ENCODE data around the gene MRPS26.
"Not testable (repeated sequence)": the region's sequence is repeated elsewhere in the genome, so short reads cannot be mapped to it uniquely, and the experiment has no call there.

MRPS26 gene

GRCh38 chr20:3043322-3043721 lies 2.5 kb upstream of the MRPS26 start, which contains the start of gene GNRH2:
TSS of gene GNRH2 (plus strand) at chr20:3043622. CDS start at chr20:3044415, 793 bp downstream.
- no peak for DNase-seq

DNA sequence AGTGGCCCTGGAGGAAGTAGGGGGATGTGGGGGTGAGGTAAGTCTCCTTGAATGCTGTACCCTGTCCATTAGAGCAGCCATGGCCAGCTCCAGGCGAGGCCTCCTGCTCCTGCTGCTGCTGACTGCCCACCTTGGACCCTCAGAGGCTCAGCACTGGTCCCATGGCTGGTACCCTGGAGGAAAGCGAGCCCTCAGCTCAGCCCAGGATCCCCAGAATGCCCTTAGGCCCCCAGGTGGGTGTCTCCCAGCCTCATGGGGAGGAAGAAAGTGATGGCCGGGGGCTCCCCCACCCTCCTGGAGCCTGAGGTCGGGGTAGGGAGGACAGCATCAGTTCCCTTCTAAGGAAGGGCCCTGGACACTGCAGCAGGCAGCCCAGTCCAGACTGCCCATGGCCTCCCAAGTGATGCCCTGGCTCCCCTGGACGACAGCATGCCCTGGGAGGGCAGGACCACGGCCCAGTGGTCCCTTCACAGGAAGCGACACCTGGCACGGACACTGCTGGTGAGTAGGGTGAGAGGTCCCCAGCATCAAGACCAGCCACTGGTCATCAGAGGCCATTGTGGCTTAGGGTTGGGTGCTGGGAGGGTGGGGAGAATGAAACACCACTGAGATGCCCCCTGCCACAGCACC lies 1.4 kb upstream of the MRPS26 start:
- no peak for DNase-seq

- peak; percentile 94 for DNase-seq
Measured at GRCh38 chr20:3045042-3045815, 623 bp upstream of the MRPS26 start.

DNA sequence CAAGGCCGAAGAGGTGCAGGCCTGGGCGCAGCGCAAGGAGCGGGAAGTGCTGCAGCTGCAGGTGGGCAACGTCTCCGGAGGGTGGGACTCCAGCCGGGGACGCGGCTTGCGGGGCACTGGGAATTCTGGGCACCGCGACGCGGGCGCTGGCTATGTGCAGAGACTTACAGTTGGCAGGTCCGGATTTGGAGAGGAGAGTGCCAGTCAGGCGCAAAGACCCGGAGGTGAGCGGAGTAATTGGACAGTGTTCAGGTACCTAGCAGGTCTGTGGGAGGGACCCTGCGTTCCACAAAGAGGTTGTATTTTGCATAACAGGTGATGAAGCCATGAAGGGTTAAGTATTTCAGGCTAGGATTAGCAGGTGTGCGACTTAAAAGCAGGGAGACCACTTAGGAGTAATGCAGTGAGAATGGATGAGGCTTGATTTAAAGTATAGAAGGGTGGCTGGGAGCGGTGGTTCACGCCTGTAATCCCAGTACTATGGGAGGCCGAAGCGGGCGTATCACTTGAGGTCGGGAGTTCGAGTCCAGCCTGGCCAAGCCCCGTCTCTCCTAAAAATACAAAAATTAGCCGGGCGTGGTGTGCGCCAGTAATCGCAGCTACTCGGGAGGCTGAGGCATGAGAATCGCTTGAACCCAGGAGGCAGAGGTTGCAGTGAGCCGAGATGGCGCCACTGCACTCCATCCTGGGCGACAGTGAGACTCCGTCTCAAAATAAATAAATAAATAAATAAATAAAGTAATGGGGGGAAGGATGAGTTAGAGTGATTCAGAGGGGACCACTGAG lies 1.0 kb downstream of the MRPS26 start:
- DNase-seq, result peak; percentile 74

DNA sequence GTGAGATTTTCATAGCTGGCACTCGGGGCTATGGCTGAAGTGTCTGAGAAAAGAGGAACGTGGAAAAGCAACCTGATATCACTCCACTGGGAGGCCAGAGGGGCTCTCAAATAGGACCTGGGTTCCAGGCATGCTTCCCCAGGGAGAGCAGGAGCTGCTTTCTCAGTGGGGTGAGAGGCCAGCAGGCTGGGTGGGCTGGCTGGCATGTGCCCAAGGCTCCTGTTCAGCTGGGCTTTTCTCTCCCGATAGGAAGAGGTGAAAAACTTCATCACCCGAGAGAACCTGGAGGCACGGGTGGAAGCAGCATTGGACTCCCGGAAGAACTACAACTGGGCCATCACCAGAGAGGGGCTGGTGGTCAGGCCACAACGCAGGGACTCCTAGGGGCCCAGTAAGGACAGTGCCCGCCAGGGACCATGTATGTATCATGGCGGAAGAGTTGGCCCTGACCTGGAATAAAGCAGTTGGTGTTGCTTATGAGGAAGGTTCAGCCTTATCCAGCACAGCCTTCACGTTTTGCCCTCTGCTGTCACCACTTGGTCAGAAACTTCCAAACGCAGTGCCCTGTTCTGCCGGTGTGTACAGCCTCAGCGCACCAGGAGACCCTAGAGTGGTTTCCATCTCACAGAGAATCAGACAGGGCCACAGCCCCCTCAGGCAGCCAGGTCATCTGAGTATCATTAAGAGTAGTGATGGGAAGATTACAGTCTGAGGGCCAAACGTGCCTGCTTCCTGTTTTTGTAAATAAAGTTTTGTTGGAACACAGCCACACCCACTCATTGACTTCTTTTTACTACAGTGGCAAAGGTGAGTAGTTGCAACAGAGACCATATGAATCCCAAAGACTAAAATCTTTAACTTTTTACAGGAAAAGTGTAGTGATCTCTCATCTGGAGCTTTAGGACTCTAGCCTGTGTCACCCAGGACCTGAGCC lies 1.9 kb downstream of the MRPS26 start:
- DNase-seq, result no peak

GRCh38 chr20:3051385-3052019 lies 5.7 kb downstream of the MRPS26 start:
- DNase-seq, result peak; percentile 51

GRCh38 chr20:3059489-3059888 lies 13.6 kb downstream of the MRPS26 start:
- no peak for DNase-seq

GRCh38 chr20:3064119-3064518 lies 18.3 kb downstream of the MRPS26 start:
- not testable (repeated sequence) for DNase-seq

DNA sequence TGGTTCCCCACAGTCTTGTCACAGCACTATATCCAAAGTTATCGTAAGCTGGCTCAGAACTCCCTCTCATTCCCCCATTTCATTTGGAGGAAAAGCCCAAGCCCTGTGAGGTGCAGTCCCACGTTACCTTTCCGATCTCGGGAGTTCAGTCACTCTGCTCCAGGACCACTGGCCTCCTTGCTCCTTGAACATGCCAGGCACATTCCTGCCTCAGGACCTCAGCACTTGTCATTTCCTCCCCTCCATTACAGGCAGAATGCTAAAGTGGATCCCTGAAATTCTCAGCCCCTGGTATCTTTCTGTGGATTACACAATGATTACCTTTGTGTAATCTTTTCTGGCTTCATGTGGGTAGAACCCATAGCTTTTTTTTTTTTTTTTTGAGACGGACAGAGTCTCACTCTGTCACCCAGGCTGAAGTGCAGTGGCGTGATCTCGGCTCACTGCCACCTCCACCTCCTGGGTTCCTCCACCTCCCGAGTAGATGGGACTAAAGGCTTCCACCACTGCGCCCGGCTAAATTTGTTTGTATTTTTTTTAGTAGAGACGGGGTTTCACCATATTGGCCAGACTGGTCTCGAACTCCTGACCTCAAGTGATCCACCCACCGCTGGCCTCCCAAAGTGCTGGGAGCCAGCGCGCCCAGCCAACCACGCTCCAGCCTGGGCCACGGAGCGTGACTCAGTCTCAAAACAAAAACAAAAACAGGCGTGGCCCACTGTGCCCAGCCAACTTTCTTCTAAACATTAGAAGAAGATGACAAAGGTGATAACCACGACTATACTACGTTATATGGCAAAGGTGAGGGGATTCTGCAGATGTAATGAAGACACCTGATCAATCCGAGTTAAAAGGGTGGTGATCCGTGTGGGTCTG lies 21.5 kb downstream of the MRPS26 start:
- no peak for DNase-seq

GRCh38 chr20:3068075-3068474 lies 22.2 kb downstream of the MRPS26 start:
- DNase-seq, result no peak

GRCh38 chr20:3068986-3069900 lies 23.4 kb downstream of the MRPS26 start:
- peak; percentile 74 for DNase-seq

DNA sequence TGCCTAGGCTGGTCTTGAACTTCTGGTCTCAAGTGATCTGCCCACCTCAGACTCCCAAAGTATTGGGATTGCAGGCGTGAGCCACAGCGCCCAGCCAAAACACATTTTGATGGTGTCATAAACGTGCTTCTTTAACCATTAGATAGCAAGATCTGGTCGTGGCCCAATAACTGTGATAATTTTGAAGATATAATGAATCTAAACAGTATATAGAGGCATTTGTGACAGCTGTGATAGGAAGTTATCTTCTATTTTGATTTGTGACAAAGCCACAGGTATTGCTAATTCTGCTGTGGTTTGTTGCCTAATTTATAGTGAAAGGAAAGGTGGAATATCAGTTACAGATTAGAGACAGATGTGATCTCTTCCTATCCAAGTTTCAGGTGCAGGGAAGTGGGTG lies 24.9 kb downstream of the MRPS26 start:
- DNase-seq, result no peak

DNA sequence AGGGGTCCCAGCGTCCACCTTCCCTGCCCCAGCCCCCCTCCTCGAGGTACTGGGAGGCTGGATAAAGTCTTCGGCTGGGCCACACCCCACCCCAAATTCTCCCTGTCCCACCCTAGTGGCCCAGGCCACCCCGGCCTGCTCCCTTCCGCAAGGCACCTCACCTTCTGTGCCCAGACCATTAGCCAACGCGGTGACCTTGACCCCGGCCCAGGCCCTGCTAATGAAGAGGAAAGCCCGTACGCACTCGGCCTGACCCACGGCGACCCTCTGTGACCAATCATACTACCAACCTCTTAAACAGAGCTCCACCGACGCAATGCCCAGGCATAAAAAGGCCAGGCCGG lies 25.4 kb downstream of the MRPS26 start:
- DNase-seq, result no peak

DNA sequence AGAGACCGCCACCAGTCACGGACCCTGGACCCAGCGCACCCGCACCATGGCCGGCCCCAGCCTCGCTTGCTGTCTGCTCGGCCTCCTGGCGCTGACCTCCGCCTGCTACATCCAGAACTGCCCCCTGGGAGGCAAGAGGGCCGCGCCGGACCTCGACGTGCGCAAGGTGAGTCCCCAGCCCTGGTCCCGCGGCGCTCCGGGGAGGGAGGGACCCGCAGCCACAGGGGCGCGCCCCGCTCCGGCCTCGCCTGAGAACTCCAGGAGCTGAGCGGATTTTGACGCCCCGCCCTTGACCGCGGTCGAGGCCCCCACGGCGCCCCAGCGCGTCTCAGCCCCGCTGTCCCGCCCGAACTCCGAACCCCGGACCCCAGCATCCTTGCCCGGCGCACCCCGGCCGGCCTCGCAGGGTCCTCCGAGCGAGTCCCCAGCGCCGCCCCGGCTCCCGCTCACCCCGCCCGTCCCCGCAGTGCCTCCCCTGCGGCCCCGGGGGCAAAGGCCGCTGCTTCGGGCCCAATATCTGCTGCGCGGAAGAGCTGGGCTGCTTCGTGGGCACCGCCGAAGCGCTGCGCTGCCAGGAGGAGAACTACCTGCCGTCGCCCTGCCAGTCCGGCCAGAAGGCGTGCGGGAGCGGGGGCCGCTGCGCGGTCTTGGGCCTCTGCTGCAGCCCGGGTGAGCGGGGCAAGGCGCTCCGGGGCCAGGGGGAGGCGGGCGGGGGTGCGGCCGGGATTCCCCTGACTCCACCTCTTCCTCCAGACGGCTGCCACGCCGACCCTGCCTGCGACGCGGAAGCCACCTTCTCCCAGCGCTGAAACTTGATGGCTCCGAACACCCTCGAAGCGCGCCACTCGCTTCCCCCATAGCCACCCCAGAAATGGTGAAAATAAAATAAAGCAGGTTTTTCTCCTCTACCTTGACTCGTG lies 26.0 kb downstream of the MRPS26 start, which contains the start of gene OXT:
OXT (plus strand) TSS at position 11 of the 920 bp plus-strand sequence; CDS start at position 47, 36 bp downstream.
- DNase-seq, result no peak

DNA sequence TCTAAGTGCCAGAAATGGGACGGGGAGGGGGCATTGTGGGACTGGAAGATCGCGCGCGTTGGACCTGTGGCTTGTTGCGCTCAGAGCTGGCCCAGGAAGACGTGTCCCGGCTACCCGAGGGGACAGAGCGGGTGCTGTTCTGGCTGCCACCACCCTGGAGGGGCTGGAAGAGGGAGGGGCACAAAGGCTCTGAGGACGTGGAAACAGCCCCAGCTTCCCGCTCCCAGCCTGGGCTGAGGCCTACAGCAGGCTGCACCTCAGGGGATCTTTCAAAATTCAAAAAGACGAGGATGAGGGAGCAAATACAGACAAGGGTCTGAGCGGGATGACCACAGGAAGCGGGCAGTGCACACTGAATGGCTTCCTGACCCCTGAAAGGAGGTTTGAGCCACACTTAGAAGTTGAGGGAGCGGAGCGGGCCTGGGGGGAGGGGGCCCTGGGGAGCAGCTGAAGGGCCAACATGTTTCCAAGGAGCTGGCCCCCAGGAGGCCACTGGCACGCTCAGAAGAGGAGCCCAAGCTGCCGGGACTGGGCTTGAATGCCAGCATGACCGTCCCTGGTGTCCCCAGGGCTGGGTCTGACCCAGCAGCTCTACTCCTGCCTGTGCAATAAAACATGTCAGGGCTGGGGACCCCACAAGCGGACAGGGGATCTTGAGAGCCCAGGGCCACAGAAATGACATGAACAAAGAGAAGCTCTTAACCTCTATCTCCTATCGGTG lies 26.8 kb downstream of the MRPS26 start:
- DNase-seq, result no peak

- DNase-seq, result not testable (repeated sequence)
Measured at GRCh38 chr20:3073251-3073643, 27.4 kb downstream of the MRPS26 start.

DNA sequence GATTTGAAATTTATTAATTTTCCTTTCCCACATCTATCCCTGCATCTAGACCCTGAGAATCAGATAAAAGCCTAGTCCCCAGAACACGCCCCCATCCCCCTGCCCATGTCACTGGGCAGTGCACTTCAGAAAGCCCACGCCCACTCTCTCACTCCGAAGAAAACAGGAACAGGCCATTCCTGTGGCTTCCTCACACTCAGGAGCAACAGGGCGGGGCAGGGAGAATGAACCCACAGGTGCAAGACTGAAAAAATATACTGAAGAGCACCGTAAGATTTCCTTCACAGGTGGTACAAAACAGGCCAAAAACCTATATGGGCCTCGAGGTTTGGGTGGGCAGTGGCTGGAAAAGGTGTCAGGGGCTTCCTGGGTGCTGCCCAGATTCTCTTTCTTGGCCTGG lies 29.0 kb downstream of the MRPS26 start:
- DNase-seq, result no peak

GRCh38 chr20:3075315-3075714 lies 29.5 kb downstream of the MRPS26 start:
- not testable (repeated sequence) for DNase-seq
